AG08396 (cell line): ENCODE measurements around the gene JAK2.
"Not testable (repeated sequence)": the region's sequence is repeated elsewhere in the genome, so short reads cannot be mapped to it uniquely, and the experiment has no call there.

Experiments
- DNase-seq: peaks from one replicate; pipeline ENCODE4 v3.0.0; 2012; ENCODE audit warnings: low spot score, mixed read lengths

Gene JAK2

DNA sequence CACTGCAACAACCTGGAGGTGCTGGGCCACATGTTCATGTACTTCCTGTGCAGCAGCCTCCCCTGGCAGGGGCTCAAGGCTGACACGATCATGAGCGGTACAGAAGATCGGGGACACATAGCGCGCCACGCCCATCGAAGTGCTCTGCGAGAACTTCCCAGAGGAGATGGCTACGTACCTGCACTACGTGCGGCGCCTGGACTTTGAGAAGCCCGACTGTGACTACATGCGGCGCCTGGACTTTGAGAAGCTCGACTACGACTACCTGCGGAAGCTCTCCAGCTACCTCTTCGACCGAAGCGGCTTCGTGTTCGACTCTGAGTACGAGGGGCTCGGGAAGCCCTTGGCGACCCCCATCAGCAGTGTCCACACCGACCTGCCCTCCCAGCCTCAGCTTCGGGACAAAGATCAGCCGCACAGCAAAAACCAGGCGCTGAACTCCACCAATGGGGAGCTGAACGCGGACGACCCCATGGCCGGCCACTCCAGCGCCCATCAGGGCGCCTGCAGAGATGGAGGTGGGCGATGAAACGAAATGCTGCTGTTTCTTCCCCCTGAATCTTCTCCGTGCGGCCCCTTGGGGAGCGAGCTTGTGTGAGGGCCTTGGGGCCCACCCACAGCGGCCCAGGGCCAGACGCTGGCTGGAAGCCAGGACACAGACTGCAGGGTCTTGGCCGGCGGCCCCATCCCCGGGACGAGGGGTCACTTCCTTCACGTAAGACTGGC, 56.5 kb downstream of the JAK2 start:
- DNase-seq: no peak

DNA sequence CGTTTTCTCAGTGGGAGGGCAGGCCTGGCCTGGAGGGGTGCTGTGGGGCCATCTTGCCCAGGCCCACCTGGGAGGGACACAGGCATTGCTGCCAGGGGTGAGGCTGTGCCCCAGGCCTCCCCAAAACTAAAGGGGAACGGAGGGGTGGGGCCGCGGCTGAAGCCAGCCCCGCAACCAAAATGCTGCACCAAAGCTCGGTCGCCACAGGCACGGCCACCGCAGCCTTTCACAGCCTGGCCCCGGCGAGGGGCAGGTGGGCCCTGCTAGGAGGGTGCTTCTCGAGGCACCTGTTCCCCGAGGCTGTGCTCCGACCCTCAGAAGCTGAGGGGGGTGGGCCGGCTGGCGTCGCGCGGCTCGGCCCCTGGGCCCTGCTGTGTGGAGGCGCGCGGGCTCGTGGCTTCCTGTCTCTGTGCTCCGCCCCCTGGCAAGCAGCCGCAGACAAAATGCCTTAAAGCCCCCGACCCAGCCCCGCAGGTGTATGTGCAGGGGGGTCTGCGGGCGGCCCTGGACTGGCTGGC, 57.6 kb downstream of the JAK2 start:
- DNase-seq: no peak

DNA sequence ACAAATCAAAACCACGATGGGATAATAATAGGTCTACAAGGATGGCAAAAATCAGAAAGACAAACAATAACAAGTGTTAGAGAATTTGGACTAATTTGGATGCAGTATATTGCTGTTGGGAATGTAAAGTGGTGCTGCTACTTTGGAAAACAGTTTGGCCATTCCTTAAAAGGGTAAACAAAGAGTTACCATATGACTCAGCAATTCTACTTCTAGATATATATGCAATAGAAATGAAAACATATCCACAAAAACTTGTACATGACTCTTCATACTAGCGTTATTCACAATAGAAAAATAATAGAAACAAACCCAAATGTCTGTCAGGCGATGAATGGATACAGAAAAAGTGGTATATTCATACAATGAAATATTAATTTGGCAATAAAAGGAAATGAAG, 58.3 kb downstream of the JAK2 start:
- DNase-seq: no peak

DNA sequence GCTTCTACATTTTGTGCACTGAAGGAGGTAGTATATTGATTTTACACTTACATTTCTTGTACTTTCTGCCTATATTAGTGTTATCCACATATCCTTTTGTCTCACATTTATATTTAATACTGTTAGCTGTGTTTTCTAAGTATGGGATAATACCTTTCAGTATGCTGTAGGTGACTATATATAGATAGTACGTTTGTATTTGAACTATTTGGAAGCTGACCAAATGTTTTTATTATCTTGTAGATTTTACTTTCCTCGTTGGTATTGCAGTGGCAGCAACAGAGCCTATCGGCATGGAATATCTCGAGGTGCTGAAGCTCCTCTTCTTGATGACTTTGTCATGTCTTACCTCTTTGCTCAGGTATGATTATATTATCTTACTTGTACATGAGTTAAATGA, 59.1 kb downstream of the JAK2 start:
- DNase-seq: no peak

DNA sequence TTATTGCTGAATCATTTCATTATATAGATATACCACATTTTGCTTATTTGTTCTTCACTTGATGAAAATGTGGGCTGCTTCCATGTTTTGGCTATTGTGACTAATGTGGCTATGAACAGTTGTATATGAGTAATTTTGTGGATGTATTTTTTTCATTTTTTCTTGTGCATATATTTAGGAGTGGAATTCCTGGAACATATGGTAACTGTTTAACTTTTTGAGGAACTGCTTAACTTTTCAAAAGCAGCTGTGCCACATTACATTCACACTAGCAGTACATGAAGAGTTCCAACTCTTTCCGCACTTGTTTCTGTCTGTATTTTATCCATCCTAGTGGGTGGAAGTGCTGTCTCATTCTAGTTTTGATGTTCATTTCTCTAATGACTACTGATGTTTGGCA, 67.8 kb downstream of the JAK2 start:
- DNase-seq: peak; percentile 20

DNA sequence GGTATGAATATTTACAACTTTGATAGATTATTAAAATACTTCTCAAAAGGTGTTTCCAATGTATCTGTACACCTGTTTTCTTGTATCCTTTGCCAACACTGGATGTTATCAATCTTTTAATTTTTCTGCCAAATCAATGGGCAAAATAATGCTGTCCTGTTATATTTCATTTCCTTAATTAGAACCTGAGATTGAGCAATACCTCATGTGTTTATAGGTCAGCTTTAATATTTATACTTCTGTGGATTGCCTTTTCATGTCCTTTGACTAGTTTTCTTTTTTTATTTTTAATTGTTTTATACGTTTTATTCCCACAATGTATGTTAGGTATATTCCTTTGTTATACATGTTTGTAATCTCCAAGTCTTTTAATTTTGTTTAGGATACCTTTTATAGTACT, 77.6 kb downstream of the JAK2 start:
- no peak for DNase-seq

DNA sequence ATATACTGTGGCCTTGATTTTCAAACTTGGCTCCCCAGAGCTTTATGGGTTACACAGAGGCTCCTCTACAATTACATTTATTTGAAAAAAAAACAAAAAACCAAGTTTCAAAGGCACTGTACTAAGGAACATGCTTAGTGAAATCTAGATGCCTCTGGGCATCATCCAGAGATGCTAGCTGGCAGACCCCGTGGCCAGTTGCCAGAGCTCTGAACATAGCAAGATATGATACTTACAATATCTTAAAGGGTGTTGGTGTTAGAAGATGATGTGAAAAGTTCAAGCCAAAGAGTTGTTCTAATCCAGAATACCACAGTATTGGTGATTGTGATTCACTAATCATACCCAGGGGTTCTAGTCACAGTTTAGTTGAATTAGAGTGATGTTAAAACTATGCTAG, 87.8 kb downstream of the JAK2 start:
- DNase-seq: no peak

DNA sequence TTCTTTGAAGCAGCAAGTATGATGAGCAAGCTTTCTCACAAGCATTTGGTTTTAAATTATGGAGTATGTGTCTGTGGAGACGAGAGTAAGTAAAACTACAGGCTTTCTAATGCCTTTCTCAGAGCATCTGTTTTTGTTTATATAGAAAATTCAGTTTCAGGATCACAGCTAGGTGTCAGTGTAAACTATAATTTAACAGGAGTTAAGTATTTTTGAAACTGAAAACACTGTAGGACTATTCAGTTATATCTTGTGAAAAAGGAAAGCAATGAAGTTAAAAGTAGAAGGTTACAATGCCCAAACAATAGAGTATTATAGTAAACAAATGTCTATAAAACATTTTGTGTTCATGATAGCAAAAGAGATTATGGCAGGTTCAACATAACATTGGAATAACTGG, 88.6 kb downstream of the JAK2 start:
- no peak for DNase-seq

DNA sequence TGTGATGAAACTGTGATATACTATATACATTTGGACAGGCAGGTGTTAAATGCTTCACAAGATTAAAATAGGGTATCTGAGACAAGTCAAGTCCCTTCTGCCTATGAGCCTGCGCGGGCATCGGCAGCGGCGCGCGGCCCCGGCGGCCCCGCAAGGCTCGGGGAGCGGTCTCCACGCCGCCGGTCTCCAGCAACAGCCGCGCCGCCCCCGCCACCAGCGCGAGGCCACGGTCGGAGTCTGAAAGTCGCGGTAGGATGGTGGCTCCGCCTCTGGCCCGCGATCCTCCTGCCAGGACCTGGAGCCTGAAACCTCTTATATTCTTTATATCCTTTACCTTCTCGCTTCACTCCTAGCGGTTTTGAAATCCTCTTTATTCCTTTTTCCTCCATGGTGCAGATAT, 100.9 kb downstream of the JAK2 start:
- DNase-seq: no peak

DNA sequence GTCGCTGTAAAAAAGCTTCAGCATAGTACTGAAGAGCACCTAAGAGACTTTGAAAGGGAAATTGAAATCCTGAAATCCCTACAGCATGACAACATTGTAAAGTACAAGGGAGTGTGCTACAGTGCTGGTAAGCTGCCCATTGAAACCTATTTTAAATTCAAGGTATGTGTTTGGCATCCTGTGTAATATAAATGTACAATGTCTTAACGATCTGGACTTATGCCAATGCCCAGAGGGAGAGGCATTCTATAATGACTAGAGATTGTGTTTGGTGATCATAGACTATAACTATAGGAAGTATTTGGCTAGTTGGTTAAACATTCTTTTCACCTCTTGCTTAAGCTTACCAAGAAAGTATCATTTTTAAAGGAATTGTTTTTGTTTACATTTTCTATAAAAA, 104.7 kb downstream of the JAK2 start:
- no peak for DNase-seq

DNA sequence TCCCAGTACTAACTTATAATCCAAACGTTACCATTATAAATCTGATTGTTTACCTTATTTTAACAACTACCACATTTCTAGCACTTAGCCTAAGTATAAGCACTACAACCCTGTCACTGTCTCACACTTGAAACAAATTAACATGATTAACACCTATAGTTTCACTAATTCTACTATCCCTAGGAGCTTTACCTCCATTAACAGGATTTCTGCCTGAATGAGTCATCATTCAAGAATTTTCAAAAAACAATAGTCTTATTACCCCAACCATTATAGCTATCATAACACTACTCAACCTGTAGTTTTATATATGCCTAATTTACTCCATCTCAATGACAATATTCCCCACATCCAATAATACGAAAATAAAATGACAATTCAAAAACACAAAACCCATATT, 110.7 kb downstream of the JAK2 start:
- no peak for DNase-seq

DNA sequence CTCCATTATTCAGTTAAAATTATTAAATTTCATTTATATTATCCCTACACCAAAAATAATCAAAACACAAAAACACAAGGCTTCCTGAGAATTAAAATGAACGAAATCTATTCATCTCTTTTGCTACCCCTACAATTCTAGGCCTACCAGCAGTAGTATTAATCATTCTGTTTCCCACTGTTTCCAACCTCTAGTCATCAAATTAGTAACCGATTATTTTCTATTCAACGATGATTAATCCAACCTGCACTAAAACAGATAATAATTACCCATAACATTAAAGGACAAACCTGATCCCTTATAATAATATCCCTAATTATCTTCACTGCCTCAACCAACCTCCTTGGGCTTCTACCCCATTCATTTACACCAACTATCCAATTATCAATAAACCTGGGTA, 114.4 kb downstream of the JAK2 start:
- DNase-seq: no peak

DNA sequence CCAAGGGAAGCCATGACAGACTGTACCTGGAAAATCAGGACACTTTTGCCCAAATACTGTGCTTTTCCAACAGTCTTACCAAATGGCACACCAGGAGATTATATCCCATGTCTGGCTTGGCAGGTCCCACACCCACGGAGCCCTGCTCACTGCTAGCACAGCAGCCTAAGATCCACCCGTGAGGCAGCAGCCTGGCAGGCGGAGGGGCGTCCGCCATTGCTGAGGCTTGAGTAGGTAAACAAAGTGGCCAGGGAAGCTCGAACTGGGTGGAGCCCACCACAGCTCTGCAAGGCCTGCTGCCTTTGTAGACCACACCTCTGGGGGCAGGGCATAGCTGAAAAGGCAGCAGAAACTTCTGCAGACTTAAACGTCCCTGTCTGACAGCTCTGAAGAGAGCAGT, 116.1 kb downstream of the JAK2 start:
- not testable (repeated sequence) for DNase-seq

DNA sequence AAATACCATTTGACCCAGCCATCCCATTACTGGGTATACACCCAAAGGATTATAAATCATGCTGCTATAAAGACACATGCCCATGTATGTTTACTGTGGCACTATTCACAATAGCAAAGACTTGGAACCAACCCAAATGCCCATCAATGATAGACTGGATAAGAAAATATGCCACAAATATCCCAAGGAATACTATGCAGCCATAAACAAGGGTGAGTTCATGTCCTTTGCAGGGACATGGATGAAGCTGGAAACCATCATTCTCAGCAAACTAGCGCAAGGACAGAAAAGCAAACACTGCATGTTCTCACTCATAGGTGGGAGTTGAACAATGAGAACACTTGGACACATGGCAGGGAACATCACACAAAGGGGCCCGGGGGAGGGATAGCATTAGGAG, 121.4 kb downstream of the JAK2 start:
- not testable (repeated sequence) for DNase-seq

DNA sequence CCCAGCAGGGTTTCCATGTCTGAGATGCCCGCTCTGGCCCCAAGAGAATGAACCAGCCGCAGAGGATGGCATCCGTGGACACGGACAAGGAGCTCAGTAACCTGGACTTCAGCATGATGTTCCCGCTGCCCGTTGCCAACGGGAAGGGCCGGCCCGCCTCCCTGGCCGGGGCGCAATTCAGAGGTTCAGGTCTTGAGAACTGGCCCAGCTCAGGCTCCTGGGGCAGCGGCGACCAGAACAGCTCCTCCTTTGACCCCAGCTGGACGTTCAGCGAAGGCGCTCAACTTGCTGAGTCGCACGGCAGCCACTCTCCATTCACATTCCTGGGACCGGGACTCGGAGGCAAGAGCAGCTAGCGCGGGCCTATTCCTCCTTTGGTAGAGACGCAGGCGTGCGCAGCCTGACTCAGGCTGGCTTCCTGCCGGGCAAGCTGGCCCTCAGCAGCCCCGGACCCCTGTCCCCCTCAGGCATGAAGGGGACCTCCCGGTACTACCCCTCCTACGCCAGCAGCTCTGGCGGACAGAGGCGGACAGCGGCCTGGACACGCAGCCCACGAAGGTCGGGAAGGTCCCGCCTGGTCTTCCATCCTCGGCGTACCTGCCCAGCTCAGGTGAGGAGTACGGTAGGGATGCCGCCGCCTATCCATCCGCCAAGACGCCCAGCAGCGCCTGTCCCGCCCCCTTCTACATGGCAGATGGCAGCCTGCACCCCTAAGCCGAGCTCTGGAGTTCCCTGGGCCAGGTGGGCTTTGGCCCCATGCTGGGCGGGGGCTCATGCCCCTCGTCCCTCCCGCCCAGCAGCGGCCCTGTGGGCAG, 126.0 kb downstream of the JAK2 start:
- DNase-seq: no peak

DNA sequence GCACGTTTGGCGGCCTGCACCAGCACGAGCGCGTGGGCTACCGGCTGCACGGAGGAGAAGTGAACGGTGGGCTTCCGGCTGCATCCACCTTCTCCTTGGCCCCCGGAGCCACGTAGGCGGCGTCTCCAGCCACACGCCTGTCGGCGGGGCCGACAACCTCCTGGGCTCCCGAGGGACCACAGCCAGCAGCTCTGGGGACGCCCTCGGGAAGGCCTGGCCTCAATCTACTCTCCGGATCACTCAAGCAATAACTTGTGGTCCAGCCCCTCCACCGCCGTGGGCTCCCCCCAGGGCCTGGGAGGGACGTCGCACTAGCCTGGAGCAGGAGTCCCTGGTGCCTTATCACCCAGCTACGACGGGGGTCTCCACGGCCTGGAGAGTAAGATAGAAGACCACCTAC, 126.6 kb downstream of the JAK2 start:
- no peak for DNase-seq

DNA sequence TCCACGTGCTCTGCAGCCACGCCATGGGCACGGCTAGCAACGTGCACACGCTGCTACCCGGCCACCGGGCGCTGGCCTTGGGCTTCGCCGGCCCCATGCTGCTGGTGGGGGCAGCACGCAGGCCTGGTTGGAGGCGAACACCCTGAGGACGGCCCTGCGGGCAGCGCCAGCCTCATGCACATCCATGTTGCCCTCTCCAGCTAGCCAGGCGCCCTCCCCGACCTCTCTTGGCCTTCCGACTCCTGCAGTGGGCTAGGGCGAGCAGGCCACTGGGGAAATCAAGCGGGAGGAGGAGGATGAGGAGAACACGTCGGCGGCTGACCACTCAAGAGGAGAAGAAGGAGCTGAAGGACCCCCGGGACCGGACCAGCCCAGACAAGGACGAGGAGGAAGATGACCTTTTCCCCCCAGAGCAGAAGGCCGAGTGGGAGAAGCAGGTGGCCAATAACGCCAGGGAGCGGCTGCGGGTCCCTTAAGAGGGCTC, 127.1 kb downstream of the JAK2 start:
- peak; percentile 3 for DNase-seq

DNA sequence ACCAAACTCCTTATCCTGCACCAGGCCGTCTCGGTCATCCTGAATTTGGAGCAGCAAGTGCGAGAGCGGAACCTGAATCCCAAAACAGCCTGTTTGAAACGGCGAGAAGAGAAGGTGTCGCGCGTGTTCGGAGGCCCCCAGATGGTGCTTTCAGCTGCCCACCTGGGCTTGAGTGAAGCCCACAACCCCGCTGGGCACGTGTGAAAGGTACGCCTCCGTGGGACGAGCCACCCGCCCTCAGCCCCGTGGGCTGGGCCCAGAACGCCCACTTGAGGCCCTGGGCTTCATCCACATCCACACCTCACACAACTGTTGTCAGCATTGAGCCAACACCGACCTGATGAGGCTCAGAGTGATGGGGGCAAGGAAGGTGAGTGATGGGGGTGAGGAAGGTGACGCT, 127.6 kb downstream of the JAK2 start:
- peak; percentile 8 for DNase-seq

DNA sequence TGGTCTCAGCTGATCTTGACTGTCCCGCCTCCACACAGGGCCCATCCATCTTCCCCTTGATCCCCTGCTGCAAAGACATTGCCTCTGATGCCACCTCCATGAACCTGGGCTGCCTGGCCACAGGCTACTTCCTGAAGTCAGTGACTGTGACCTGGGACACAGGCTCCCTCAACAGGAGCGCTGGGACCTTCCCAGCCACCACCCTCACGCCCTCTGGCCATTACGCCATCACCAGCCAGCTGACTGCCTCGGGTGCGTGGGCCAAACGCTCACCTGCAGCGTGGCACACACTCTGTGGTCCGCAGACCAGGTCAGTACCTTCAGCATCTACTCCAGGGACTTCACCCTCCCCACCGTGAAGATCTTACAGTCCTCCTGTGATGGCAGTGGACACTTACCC, 128.5 kb downstream of the JAK2 start:
- no peak for DNase-seq

DNA sequence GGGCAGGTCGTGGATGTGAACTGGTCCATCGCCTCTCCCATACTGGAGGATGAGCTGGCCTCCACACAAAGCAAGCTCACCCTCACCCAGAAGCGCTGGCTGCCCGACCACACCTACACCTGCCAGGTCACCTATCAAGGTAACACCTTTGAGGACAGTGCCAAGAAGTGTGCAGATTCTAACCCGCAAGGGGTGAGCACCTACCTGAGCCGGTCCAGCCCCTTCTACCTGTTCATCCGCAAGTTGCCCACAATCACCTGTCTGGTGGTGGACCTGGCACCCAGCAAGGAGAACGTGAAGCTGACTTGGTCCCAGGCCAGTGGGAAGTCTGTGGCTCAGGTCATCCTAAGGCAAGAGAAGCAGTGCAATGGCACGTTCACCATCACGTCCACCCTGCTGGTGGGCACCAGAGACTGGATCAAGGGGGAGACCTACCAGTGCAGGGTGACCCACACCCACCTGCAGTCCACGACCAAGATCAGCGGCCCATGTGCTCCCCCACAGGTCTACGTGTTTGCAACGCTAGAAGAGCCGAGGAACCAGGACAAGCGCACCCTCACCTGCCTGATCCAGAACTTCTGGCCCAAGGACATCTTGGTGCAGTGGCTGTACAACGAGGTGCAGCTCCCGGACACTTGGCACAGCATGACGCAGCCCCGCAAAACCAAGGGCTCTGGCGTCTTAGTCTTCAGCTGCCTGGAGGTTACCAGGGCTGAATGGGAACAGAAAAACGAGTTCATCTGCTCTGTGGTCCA, 129.1 kb downstream of the JAK2 start:
- DNase-seq: no peak

DNA sequence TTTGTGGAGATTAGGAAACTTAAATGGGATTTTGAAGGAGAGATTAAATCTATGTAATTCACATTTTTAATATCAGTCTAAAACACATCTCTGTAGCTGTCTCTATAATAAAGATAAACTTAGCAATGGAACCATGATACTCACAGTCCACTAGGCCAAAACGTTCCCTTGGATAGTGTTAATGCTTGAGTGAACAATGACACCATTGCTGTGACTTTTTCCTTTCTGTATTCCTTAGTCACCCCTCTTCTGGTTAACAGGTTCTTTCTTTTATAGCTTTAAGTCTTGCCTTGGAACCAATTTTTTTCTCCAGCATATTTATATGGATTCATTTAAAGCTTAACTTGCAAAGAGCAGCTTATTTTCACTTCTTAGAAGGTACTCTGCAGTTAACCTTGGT, 137.0 kb downstream of the JAK2 start:
- DNase-seq: no peak

DNA sequence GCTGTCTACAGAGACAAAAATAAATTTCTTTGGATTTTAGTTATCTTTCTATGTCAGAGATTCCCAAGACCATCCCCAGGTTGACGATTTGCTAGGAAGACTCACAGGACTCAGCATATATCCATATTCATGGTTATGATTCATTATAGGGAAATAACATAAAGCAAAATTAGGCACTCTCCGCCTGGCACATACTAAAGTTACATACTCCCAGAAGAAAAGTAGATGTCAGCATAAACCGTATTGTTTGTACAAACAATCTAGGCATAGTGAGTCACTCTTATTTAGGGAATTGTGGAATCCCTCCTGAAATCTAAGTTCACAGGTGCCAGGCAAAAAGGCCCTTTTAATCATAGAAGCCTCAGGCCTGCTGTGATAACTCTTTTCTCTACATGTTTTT, 137.4 kb downstream of the JAK2 start:
- DNase-seq: no peak

DNA sequence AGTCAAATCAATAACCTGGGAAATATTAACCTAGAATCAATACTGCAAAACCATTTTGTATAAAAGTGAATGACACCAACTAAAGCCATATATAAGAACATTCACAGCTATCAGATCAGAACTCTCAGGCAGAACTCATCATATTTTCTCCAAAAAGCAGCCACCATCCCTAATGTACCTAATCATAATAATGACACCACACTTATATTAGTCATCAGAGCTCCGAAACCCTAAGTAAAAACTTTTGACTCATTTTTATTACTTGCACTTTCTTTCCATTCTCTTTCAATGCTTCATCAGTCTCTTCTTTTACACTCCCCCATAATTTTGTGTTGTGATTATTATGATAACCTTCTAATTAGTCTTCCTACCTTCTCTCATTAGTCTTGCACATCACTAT, 155.1 kb downstream of the JAK2 start:
- no peak for DNase-seq
